CMK (cell line): Measurements from ENCODE around the gene PPP1R12A.

Experiments
- DNase-seq: peaks from one replicate; pipeline ENCODE4 v3.0.0-alpha.2; 2010; ENCODE audit warnings: low read depth

PPP1R12A gene

DNA sequence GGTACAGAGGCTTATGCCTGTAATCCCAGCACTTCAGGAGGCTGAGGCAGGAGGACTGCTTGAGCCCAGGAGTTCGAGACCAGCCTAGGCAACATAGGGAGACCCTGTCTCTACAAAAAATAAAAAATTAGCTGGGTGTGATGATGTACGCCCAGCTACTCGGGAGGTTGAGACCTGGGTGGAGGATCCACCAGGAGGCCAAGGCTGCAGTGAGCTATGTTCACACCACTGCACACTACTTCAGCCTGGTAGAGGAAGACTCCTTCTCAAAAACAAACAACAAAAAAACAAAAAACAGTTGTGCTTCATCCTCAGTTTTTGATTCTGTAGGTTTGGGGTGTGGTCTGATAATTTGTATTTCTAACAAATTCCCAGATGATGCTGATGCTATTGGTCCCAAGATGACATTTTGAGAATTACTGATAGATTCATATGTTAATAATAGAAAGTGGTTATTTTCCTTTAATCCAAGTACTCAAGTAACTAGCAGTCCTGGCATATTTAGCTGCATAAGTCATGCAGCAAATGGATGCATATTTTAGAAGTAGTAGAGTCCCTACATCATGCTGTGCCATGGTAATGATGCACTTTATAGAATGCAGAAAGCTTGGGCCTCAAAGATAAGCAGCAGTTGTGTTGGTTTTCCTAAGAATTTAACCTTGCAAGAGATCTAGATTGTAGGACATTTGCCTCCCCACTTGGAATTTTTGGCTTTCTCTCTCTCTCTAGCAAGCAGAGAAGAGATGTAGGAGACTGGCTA is 168.0 kb downstream of the PPP1R12A start:
- no peak for DNase-seq

DNA sequence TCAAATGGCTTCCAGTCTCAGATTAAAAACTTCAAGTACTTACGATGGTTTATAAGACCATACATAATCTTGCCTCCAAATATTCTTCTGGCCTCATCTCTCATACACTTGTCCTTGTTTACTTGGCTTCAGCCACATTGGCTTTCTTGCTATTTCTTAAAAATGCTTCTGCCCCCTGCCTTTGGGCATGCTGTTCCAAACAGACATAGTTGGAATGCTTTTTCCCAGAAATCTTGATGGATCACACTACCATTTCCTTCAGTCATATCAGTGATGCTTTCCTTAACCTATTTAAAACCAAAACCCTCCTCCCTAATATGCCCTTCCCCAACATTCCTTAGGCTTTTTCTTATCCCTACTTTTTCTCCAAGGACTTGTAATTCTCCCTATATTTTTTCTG is 169.7 kb downstream of the PPP1R12A start:
- no peak for DNase-seq

DNA sequence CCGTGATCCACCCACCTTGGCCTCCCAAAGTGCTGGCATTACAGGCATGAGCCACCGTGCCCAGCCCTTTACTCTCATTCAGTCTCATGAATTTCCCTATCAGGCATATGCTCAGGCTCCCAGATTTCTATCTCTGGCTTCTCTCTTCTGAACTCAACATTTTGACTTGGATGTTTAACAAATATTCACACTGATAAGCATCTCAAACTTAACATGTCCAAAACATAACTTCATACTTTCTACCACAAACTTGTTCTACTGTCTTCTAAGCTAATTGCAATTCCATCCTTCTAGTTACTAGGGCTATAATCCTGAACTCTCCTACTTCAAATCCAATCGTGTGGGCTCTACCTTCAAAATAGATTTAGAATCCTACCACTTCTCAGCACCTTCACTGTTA is 170.3 kb downstream of the PPP1R12A start:
- no peak for DNase-seq

DNA sequence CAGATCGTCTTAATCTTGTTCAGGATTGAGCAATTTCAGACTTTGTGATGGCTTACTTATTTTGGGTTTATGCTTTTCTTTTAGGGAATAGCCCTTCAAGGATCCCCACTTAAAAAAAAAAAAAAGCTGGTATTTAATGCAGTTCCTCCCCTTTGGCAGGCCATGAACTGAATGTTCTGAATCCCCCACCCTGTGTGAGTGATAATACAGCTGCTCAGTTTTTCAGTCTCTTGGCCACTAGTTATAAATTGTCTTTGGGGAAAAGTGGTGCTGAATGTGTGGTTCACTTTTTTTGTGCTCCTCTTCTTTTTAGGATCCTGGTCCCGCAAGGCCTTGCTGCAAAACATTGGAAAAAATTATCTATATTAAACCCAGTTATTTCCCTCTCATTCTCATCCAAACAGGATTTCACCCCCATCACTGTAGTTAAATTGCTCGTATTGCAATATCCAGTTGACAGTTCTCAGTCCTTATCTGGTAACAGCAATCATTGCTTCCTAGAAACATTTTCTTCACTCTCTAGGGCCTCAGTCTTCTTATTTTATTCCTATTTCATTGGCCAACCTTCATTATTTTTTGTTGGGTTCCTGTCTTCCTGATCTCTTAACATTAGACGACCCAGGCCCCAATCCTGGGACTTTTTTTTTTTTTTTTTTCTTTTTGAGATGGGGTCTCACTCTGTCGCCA is 171.0 kb downstream of the PPP1R12A start:
- no peak for DNase-seq

DNA sequence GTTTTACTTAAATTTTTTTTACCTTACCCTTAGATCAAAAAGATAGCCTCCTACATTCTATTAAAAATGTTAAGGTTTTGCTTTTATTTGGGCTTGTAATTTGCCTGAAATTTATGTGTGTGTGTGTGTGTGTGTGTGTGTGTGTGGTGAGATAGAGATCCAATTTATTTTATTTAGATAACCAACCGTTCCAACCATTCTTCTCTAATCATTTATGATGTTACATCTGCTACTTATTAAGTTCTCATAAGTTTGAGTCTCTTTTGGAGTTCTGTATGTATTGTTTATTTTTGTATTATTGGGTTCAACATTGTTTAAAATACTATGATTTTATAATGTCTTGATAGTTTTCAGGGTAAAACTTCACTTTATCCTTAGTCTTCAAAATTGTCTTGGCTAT is 173.6 kb downstream of the PPP1R12A start:
- DNase-seq: no peak

DNA sequence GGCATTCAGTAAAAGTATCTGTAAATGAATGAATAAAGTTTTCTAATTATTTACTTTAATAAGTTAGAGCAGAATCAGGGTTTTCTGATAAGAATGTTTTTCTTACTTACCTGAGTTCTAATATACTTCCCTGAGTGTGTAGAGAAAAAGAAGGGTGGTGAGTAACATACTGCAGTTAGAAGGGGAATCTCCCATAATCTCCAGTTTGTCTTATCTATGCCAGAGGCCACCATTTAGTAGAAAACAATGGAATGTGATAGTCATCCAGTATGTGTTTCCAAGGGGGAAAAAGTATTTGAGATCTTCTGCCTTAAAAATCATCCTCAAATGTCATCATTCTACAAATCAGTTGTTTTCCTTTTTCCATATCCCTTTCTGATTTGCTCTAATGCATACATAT is 187.6 kb downstream of the PPP1R12A start:
- no peak for DNase-seq

DNA sequence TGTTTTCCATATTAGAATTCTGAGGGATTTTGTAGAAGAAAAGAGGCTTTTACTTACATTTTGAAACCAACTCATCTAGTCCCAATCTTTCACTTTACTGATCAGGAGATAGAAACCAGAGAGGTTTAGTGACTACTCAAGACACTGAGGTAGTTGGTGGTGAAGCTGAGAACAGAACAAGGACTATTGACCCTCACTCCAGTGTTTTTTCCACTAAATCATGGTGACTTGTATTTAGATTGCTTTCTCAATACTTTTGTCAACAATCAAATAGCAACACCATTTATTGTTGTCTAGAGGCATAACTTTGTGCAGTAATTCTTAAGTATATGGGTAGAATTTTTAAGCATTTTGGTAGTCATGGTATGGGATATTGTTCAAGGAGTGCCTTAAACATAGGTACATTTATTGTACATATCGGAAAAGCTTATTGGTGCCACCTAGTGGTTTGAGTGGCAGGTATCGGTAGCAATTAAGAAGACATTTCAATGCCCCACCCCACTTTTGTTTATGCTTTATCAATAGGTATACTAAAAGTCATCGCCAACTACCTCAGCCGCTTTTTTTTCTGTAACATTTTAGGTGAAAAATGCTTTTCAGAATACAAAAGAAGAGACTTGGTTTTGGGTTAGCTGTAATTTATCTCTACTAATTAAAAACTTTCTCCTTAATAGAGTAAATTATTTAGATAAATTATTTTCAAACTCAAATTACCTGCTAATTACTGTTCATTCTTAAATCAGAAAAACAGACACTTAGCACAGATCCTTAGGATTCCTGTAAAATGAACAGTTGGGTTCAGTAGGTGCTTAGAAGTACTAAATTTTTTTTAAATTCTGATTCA is 196.8 kb downstream of the PPP1R12A start:
- no peak for DNase-seq

DNA sequence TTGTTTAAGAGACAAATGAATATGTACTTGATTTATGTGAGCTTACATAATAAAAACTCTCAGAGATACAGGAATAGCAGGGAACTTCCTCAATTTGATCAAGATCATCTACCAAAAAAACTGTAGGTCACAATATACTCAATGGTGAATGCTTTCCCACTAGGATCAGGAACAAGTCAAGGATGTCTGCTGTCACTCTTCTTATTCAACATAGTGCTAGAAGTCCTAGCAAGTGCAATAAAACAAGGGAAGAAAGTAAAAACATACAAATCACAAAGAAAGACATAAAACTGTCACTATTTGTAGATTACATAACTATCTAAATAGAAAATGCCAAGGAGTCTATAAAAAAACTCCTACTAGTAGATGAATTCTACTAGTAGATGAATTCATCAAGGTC is 202.3 kb downstream of the PPP1R12A start:
- DNase-seq: no peak

DNA sequence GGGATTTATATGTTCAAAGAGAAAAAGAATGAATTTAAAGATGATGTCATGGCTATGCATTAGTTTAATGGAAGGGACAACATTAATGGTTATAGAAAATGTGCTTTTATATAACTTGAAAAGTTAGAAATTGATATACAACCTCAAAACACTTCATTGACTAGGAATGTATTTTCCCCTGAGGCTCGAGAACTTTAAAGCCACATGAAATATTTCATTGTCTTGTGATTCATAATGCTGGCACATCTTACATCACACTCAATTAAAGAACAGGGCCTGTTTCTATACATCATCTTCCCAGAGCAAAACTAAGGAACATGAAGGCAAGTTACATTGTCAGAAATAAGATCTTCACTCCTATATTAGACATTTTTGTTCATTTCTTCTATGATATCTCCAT is 208.9 kb downstream of the PPP1R12A start:
- DNase-seq: no peak
